GM18505 (cell line): Measurements from ENCODE around the gene ECE1.

Experiments used
- ATAC-seq: cut with Tn5 transposase; IDR thresholded peaks from one replicate; pipeline ENCODE4 v1.9.1; 2021; ENCODE audit not compliant: unreplicated experiment
- POLR2A ChIP-seq: IDR thresholded peaks from 4 replicates; pipeline ENCODE4 v1.6.1; 2011; ENCODE audit warnings: borderline replicate concordance; ENCODE audit not compliant: insufficient read depth, insufficient read length; ENCODE audit errors: extremely low read depth

ECE1 gene

DNA sequence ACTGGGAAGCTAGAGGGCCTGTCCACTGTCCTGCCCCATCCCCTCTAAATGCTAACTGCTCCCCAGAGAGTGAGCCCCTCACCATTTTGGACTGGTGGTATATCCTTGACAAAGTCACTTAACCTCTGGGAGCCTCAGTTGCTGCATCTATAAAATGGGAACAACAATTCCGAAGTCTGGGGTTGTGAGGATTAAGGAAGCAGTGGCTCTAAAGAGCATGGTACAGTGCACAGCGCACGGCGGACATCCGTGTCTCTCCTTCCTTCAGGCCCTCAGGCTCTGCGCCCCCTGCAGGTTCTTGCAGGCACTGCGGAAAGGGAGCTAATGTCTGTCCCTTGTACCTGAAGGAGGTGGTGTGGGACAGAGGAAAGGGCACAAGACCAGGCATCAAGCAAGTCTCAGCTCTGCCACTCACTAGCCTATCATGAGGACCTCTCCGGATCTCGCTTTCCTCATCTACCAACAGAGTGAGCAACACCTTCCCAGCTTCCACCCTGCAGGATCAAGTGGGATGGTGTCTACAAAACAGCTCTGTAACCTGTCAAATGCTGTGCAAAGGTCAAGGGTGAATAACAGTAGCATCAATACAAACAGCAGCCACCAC, 20.1 kb downstream of the ECE1 start:
- no peak for TF ChIP-seq POLR2A
- ATAC-seq, result no peak

DNA sequence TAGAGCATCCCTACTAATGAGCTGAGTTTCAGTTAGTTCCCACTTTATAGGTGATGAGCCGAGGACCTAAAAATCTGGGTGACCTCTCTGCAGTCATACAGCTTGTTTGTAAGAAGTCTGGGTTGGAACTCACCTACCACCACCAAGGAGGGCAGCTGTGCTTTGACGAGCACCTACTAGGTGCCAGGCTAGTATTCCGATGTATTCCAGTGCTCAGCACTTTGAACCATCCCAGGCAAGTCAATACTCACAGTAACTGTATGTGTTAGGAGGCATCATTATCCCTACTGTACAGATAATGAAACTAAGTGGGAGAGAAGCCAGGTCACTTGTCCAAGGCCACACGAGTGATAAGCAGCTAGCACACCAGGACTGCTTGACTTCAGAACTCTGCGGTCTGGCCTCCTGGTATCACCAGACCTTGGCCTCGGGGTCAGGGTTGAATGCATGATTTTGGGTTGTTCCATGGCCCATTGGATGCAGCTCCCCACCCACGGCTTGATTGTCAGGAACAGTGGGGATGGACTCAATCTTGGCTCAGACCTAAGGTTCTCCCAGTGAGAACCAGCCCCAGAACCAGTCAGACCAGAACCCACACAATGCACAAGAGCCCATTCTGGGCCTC, 20.7 kb downstream of the ECE1 start:
- ATAC-seq, result no peak
- no peak for TF ChIP-seq POLR2A

DNA sequence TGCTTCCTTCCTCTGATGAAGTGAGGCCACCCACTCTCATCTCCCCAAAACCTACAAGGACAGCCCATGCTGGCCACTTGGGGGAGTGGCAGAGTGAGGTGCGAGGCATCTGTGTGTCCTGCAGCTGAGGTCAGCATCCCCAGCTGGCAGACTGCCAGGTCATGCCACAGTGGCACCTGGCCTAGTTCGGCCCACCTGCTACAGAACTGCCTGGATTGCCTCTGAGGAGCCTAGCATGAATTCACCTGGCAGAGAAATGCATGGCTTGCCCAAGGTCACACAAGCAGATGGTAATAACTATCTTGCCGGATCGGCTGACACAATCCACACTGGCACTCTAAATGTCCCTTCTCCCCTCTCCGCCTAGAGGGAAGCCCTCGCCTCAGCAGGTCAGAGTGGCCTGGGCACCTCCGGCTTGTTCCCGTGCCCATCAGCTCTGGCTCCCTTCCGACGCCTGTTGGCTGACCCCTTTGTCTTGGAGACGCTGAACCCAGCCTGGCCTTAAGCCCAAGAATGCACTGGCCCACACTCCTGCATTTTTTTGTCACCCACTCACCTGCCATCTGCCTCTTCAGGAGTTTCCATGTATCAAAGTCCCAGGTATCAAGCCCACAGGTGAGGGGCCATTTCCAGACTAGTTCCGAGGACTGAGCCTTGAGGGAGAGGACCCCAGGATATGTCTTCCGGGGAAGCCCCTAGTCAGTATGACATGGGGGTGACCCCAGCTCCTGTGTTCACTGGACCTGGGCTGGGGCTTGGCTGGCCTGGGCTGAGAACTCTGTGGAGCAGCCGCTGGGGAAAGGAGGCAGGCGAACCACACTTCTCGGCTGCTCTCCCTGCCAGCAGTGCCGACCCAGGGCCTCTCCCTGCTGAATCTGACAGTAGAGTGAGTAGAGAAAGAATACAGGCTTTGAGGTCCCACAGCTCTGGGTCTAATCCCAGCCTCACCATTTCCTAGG, 21.7 kb downstream of the ECE1 start:
- no peak for TF ChIP-seq POLR2A
- ATAC-seq, result no peak

DNA sequence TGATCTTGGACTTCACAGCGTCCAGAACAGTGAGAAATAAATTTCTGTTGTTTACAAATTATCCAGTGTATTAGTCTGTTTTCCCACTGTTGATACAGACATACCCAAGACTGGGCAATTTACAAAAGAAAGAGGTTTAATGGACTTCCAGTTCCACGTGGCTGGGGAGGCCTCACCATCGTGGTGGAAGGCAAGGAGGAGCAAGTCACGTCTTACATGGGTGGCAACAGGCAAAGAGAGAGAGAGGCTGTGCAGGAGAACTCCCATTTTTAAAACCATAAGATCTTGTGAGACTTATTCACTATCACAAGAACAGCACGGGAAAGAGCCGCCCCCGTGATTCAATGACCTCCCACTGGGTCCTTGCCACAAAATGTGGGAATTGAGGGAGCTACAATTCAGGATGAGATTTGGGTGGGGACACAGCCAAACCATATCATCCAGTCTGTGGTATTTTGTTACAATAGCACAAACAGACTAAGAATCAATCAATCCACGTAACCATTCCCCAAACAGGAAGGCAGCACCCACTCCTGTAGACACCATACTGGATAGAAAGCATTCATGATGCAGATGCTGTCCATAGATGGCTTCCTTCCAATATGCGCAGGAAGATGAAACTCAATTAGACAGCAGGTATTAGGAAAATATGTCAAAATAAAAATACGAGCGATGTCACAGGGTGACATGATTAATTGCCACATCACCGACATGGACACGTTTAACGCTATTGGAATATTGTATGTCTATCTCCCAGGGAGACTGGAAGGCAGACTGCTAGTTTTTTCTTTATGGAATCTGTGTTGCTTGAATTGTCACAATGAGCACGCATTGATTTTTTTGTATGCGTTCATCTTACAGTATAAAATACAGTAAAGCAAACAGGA, 22.8 kb downstream of the ECE1 start:
- no peak for TF ChIP-seq POLR2A
- ATAC-seq, result no peak

DNA sequence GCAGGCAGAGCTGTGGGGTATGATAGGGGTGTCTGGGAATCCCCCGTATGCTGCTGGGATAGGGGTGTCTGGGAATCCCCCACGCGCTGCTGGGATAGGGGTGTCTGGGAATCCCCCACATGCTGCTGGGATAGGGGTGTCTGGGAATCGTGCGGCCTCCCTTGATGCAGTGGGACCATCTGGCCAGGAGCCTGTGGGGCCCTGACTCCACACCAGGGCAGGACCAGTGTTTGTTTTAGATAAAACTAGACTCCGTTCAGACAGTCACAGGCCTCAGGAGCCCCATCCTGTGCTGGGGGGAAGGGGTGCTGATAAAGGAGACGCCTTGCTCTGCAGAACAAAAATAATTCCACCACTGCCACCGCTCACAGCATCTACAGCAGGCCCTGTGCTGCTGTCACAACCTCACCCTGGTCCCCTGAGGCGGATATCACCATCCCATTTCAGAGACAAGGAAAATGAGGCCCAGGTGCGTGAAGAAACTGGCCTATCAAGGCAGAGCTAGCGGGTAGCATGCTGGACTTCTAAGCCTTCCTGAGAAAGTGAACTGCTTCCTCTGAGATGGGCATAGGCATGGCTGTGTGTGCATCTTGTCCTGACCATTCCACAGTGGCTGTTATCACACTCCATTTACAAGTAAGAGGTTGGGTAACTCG, 24.0 kb downstream of the ECE1 start:
- no peak for TF ChIP-seq POLR2A
- ATAC-seq, result no peak

DNA sequence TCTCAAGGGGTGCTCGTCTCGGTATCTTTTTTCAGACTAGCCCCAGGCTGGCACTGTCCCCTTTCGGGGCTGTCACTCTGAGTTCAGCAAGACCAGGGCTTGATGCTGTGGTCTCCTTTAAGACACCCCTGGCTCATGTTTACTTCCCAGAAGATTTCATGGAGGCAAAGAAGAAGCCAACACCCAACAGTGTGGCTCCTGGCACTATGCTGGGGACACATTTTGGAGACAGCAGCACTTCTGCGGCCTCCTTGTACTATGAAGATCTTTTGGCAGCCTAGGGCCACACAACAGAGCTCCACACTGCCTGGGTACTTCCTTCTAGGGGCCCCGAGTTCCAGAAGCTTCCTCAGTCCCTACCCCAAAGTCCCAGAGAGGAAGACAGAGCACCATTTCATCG, 24.6 kb downstream of the ECE1 start:
- TF ChIP-seq POLR2A, result no peak
- ATAC-seq, result no peak

DNA sequence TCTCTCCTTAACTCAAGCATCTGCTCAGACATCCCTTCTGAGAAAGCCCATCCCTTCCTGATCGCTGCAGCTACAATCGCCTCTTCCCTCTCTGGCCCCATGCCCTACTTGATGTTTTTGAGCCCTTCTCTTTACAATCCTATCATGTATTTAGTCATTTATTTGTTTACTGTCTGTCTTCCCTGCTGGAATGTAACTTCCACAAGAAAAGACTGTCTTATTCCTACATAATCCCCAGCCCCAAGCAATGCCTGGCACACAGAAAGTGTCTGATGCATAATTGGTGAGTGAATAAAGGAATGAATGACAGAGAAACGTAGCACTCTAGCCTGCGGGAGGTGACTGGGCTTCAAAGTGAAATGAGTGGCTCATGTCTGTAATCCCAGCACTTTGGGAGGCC, 25.4 kb downstream of the ECE1 start:
- no peak for TF ChIP-seq POLR2A
- no peak for ATAC-seq

DNA sequence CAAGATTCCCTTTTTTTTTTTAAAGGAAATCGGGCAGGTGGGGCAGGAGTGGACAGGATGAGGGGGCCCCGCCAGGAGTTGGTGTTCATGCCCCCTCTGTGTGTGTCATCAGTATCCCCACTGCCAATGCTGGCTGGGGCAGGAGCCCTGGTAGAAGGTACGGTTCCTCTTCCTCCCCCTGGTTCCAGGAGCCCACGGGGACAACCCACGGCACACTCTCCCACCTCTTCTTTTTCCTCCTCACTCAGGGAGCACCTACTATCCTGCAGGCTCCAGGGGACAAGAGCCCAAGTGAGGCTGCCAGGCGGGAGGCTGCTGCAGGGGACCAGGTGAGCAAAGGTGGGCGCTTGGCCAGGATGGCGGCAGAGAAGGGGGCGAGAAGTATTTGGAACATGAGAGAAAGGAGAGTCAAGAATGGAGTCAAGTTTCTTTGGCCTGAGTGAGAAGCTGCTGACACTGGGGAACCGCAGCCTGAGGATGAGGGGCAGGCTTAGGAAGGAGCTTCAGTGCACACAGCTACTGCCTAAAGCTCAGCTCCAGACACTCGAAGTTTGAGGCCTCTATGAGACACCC, 26.5 kb downstream of the ECE1 start:
- no peak for TF ChIP-seq POLR2A
- ATAC-seq, result no peak

DNA sequence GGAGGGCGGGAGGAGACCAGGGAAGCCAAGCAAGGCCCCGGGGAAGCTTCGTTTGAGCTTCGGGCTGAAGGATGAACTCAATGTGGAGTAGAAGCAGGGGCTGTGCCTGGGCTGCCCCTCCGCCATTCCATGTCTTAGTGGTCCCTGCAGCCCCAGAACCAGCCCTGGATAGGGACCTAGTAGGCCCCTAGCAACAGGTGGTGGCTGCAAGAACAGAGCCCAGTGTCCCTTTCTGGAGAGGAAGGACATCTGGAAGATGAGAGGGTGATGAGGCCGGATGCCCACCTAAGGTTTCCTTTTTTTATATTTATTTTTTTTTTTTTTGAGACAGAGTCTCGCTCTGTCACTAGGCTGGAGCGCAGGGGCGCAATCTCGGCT, 27.2 kb downstream of the ECE1 start:
- no peak for ATAC-seq
- TF ChIP-seq POLR2A, result no peak

DNA sequence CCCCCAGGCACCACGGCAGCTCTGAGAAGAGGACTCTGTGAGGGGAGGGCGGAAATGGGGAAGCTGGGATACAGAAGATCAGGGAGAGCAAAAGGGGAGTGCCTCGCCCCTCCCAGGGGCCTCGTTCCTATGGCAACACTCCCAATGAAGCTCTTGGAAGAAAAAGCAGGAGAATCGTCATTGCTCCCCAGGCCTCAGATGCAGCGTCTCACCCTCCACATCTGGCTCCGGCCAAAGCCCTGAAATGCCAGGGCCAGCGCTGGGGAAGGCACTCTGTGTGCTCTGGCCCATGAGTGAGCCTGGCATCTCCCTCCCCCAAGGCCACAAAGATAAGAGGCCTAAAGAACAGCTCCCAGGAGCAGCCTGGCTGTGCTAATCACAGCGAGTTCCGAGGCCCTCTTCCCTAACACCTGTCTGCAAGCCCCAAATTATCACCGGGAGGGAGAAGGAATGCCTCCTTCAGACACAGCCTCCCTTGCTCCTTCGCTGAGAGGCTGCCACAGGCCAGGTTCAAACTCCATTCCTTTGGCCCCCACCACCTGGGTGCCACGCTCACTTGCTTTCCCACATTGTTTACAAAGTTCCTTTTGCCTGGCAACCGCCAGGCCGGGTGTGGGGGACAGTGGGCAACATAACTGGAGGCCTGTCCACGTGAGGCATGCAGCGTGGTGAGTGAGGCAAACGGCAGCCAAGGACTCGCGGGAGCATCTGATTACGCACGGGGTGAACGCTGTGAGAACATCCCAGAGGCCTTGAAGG, 27.8 kb downstream of the ECE1 start:
- no peak for ATAC-seq
- TF ChIP-seq POLR2A, result no peak

DNA sequence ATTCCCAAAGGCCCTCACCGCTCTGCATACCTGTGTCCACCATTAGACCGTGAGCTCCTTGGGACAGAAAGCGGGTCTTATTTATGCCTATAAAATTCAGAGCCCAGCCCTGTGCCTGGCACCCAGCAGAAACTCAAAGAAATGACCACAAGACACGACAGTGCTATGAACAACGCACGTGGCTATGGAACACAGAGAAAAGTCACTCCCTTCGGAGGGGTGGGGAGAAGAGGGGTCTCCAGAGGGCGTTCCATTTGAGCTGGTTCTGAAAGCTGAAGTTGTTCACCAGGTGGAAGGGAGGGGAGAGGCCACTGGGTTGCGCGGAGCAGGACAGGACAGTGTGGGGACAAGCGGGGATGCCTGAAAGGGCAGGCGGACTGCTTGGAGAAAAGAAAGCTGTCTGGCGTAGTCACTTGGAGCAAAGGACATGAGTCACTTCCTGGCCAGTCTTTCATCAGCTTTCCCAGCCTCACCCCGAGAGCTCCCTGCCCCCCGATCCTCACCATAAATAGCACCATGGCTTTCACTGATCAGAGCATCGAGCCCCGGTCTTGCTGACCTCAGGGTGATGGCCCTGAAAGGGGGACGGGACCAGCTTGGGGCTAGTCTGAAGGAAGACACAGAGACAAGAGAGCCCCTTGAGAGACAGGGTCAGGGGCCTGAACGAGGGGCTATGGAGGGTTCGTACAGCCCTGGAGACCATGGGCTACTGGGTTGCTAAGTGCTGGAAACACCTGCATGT, 28.5 kb downstream of the ECE1 start:
- TF ChIP-seq POLR2A, result no peak
- ATAC-seq, result no peak
